DOHH2 (cell line): ENCODE results near the gene WWOX.

Experiments used
- H3F3A ChIP-seq: fragments of 200-600 bp; sonication (generic), shearing (Covaris generic); 2 replicates; pipeline ENCODE4 v1.6.0; 2016; ENCODE audit warnings: antibody characterized with exemption, mild to moderate bottlenecking; ENCODE audit not compliant: control insufficient read depth, insufficient read depth
- H3K27ac ChIP-seq: fragments of 200-600 bp; sonication (generic); 2 replicates; pipeline ENCODE4 v1.5.1; 2014; ENCODE audit warnings: low read depth, mild to moderate bottlenecking, low read length, moderate library complexity
- H3K27me3 ChIP-seq: fragments of 200-600 bp; sonication (generic); 2 replicates; pipeline ENCODE4 v1.6.1; 2014; ENCODE audit warnings: mild to moderate bottlenecking, low read length, mixed read lengths; ENCODE audit not compliant: control insufficient read depth
- H3K36me3 ChIP-seq: fragments of 200-600 bp; sonication (generic); 2 replicates; pipeline ENCODE4 v1.6.1; 2014; ENCODE audit warnings: mild to moderate bottlenecking, low read length, moderate library complexity, mixed read lengths; ENCODE audit not compliant: control insufficient read depth
- H3K4me1 ChIP-seq: fragments of 200-600 bp; sonication (generic); 2 replicates; pipeline ENCODE4 v1.6.1; 2014; ENCODE audit warnings: mild to moderate bottlenecking, low read length, mixed read lengths; ENCODE audit not compliant: control insufficient read depth
- H3K4me2 ChIP-seq: fragments of 200-600 bp; sonication (generic); 2 replicates; pipeline ENCODE4 v1.6.0; 2014; ENCODE audit warnings: mild to moderate bottlenecking, low read length, moderate library complexity
- H3K4me3 ChIP-seq: fragments of 200-600 bp; sonication (generic); 2 replicates; pipeline ENCODE4 v1.5.1; 2014; ENCODE audit warnings: mild to moderate bottlenecking, low read length, mixed read lengths
- H3K79me2 ChIP-seq: fragments of 200-600 bp; sonication (generic); 2 replicates; pipeline ENCODE4 v1.6.1; 2014; ENCODE audit warnings: mild to moderate bottlenecking, low read length, mixed read lengths; ENCODE audit not compliant: control insufficient read depth
- H3K9me2 ChIP-seq: fragments of 200-600 bp; sonication (generic); replicated peaks from 2 replicates; pipeline ENCODE4 v1.6.1; 2014; ENCODE audit warnings: mild to moderate bottlenecking, low read length, mixed read lengths; ENCODE audit not compliant: control insufficient read depth
- H3K9me3 ChIP-seq: fragments of 200-600 bp; sonication (generic); 2 replicates; pipeline ENCODE4 v1.6.1; 2014; ENCODE audit warnings: antibody characterized with exemption, low read length, mixed read lengths; ENCODE audit not compliant: control insufficient read depth, insufficient read depth
- H4K20me1 ChIP-seq: fragments of 200-600 bp; sonication (generic); 2 replicates; pipeline ENCODE4 v1.6.0; 2014; ENCODE audit warnings: low read depth, mild to moderate bottlenecking, antibody characterized with exemption, low read length, moderate library complexity; ENCODE audit not compliant: control insufficient read depth, insufficient read depth
- CTCF ChIP-seq: fragments of 200-600 bp; sonication (generic); IDR thresholded peaks from one replicate; pipeline ENCODE4 v1.5.1; 2014; ENCODE audit warnings: antibody characterized with exemption, mild to moderate bottlenecking, low read depth, low read length; ENCODE audit not compliant: poor library complexity, severe bottlenecking
- EZH2phosphoT487 ChIP-seq: fragments of 200-600 bp; sonication (generic); IDR thresholded peaks from 2 replicates; pipeline ENCODE4 v1.6.1; 2017; ENCODE audit warnings: borderline replicate concordance, mild to moderate bottlenecking, antibody characterized with exemption, low read length, moderate library complexity, mixed read lengths

WWOX gene

GRCh38 chr16:79165506-79165905 lies 1066.1 kb downstream of the WWOX start:
- no peak for TF ChIP-seq CTCF
- no peak for TF ChIP-seq EZH2phosphoT487
- Histone ChIP-seq H3K9me3 (no peaks in the 10 kb centered on the region; the same call in 1 of the 2 replicates), H4K20me1 (no peaks in the 10 kb centered on the region), H3K27ac (no peak overlapping the region), H3K27me3 (no peaks in the 10 kb centered on the region), H3K9me2 (no peaks in the 10 kb centered on the region), H3K4me3 (no peak overlapping the region), H3F3A (no peaks in the 10 kb centered on the region), H3K4me1 (no peaks in the 10 kb centered on the region), H3K79me2 (no peaks in the 10 kb centered on the region), H3K4me2 (no peak overlapping the region), H3K36me3 (no peaks in the 10 kb centered on the region)

GRCh38 chr16:79167893-79168292 lies 1068.4 kb downstream of the WWOX start:
- no peak for TF ChIP-seq EZH2phosphoT487
- TF ChIP-seq CTCF: no peak
- Histone ChIP-seq H3K36me3 (no peaks in the 10 kb centered on the region), H3F3A (no peaks in the 10 kb centered on the region), H3K9me3 (no peaks in the 10 kb centered on the region; the same call in 1 of the 2 replicates), H3K4me2 (no peak overlapping the region), H3K27me3 (no peaks in the 10 kb centered on the region), H4K20me1 (no peaks in the 10 kb centered on the region), H3K9me2 (no peaks in the 10 kb centered on the region), H3K27ac (no peak overlapping the region), H3K4me3 (no peak overlapping the region), H3K79me2 (no peaks in the 10 kb centered on the region), H3K4me1 (no peaks in the 10 kb centered on the region)

- TF ChIP-seq EZH2phosphoT487: no peak
- TF ChIP-seq CTCF: no peak
- no peak overlapping the region for H3K4me3 ChIP-seq
- H3F3A ChIP-seq: no peaks in the 10 kb centered on the region
Observed at GRCh38 chr16:79168321-79168720, 1068.9 kb downstream of the WWOX start.

GRCh38 chr16:79169239-79169638 lies 1069.8 kb downstream of the WWOX start:
- Histone ChIP-seq H3F3A (no peaks in the 10 kb centered on the region), H3K4me2 (no peak overlapping the region), H3K36me3 (no peaks in the 10 kb centered on the region), H3K4me1 (no peaks in the 10 kb centered on the region), H3K27me3 (no peaks in the 10 kb centered on the region), H3K27ac (no peak overlapping the region), H3K9me3 (no peaks in the 10 kb centered on the region; the same call in 1 of the 2 replicates), H3K9me2 (no peaks in the 10 kb centered on the region), H3K4me3 (no peak overlapping the region), H4K20me1 (no peaks in the 10 kb centered on the region), H3K79me2 (no peaks in the 10 kb centered on the region)
- TF ChIP-seq EZH2phosphoT487 (no peak), CTCF (no peak)

More at GRCh38 chr16:79168321-79168720, 1068.9 kb downstream of the WWOX start:
- Histone ChIP-seq H3K4me1 (no peaks in the 10 kb centered on the region), H3K27me3 (no peaks in the 10 kb centered on the region), H3K79me2 (no peaks in the 10 kb centered on the region), H3K27ac (no peak overlapping the region), H3K9me3 (no peaks in the 10 kb centered on the region; the same call in 1 of the 2 replicates), H3K36me3 (no peaks in the 10 kb centered on the region), H3K4me2 (no peak overlapping the region), H3K9me2 (no peaks in the 10 kb centered on the region), H4K20me1 (no peaks in the 10 kb centered on the region)
